GM12878 (cell line): ENCODE results near the gene ITIH5. TPM values are rescaled to one million over a fixed set of nuclear protein-coding genes. Genes with fewer than 3 reads are reported as not detected.

ENCODE experiments used
- ATAC-seq: fragments of 200-7000 bp; cut with Tn5 transposase; 3 replicates; pipeline ENCODE4 v1.9.1; 2020; ENCODE audit warnings: mild to moderate bottlenecking, moderate library complexity
- BruUV-seq: library from RNA; stranded (reverse); fragments of 400-500 nt; replicated peaks from 2 replicates; lab custom pipeline; 2021; lab: Mats Ljungman, UMichigan
- CTCF ChIA-PET: fragments of 300-600 bp; sonication (Branson Sonifier 250); formaldehyde crosslinking; extraction: SDS; loops from one replicate; lab custom pipeline; 2021; ENCODE audit warnings: inconsistent platforms; lab: Yijun Ruan, JAX
- POLR2A ChIA-PET: fragments of 350-600 bp; formaldehyde crosslinking; extraction: SDS; loops from one replicate; lab custom pipeline; 2021; ENCODE audit warnings: inconsistent platforms; lab: Charles Lee
- RAD21 ChIA-PET: fragments of 300-600 bp; sonication (Branson Sonifier 250); formaldehyde crosslinking; loops from one replicate; lab custom pipeline; 2023; ENCODE audit warnings: antibody characterized with exemption; ENCODE audit not compliant: unreplicated experiment; lab: Charles Lee
- SMC1A ChIA-PET: fragments of 300-600 bp; sonication (Branson Sonifier 250); formaldehyde crosslinking; loops from one replicate; lab custom pipeline; 2023; ENCODE audit not compliant: unreplicated experiment, uncharacterized antibody; lab: Charles Lee
- DNase-seq: peaks from one replicate; pipeline ENCODE4 v3.0.0-alpha.2; 2011; ENCODE audit warnings: low read depth, low spot score
- FAIRE-seq: peaks from 3 replicates; lab custom pipeline; 2011; peaks lifted over from hg19 to GRCh38; lab: Jason Lieb, UNC
- H2AFZ ChIP-seq: 2 replicates; pipeline ENCODE4 v1.6.0; 2011; ENCODE audit warnings: low read depth, low read length, control low read depth; ENCODE audit not compliant: control insufficient read depth
- H3K27ac ChIP-seq: 2 replicates; pipeline ENCODE4 v1.5.1; 2011; ENCODE audit warnings: control low read depth; ENCODE audit not compliant: control insufficient read depth, insufficient read depth
- H3K27me3 ChIP-seq, 2 experiments: replicated peaks in 1 of 2; 2 replicates each; pipeline versions ENCODE4 v1.6.0 to v1.6.1; 2011; ENCODE audit warnings: low read length in 1 of 2; ENCODE audit not compliant: control insufficient read depth in 2 of 2, insufficient read depth in 2 of 2
- H3K36me3 ChIP-seq, 2 experiments: 2 replicates each; pipeline ENCODE4 v1.5.1; 2011; ENCODE audit warnings: low read length in 1 of 2; ENCODE audit not compliant: control insufficient read depth in 2 of 2, insufficient read depth in 2 of 2
- H3K4me1 ChIP-seq: 2 replicates; pipeline ENCODE4 v1.6.1; 2011; ENCODE audit warnings: mild to moderate bottlenecking, low read length, moderate library complexity, mixed read lengths; ENCODE audit not compliant: control insufficient read depth, insufficient read depth
- H3K4me2 ChIP-seq: 2 replicates; pipeline ENCODE4 v1.6.0; 2011; ENCODE audit warnings: control low read depth; ENCODE audit not compliant: control insufficient read depth, insufficient read depth
- H3K4me3 ChIP-seq: fragments of 200-600 bp; sonication (generic); 2 replicates; pipeline ENCODE4 v1.5.1; 2016
- H3K79me2 ChIP-seq: 2 replicates; pipeline ENCODE4 v1.6.0; 2011; ENCODE audit warnings: low read length; ENCODE audit not compliant: control insufficient read depth, insufficient read depth
- H3K9ac ChIP-seq: 2 replicates; pipeline ENCODE4 v1.8.0; 2011; ENCODE audit warnings: low read length, control low read depth, mixed read lengths; ENCODE audit not compliant: control insufficient read depth, insufficient read depth
- H3K9me3 ChIP-seq: replicated peaks from 3 replicates; pipeline ENCODE4 v1.5.1; 2011; ENCODE audit warnings: mild to moderate bottlenecking, low read length; ENCODE audit not compliant: control insufficient read depth, insufficient read depth
- H4K20me1 ChIP-seq: 2 replicates; pipeline ENCODE4 v1.6.0; 2011; ENCODE audit not compliant: control insufficient read depth, insufficient read depth
- BHLHE40 ChIP-seq, 2 experiments: fragments of 450-650 bp in 1 of 2; IDR thresholded peaks; 2 replicates each; pipeline ENCODE4 v1.6.1; 2011 to 2017; ENCODE audit warnings: low read depth in 2 of 2, borderline replicate concordance in 1 of 2, improper control_type of control experiment in 1 of 2, low read length in 1 of 2, mild to moderate bottlenecking in 1 of 2
- E4F1 ChIP-seq: fragments of 450-650 bp; IDR thresholded peaks from 2 replicates; pipeline ENCODE4 v1.6.1; 2018; ENCODE audit warnings: borderline replicate concordance, mild to moderate bottlenecking; ENCODE audit not compliant: partially characterized antibody
- FOS ChIP-seq: IDR thresholded peaks from 3 replicates; pipeline ENCODE4 v1.6.1; 2011; ENCODE audit warnings: borderline replicate concordance; ENCODE audit not compliant: insufficient read length; ENCODE audit errors: extremely low read depth
- IRF5 ChIP-seq: fragments of 450-650 bp; IDR thresholded peaks from 2 replicates; pipeline ENCODE4 v1.6.1; 2017; ENCODE audit warnings: borderline replicate concordance
- JUNB ChIP-seq: IDR thresholded peaks from 2 replicates; pipeline ENCODE4 v1.6.1; 2016; ENCODE audit warnings: antibody characterized with exemption, mild to moderate bottlenecking
- KDM1A ChIP-seq: fragments of 200-600 bp; sonication (generic); IDR thresholded peaks from 2 replicates; pipeline ENCODE4 v1.6.1; 2016; ENCODE audit warnings: borderline replicate concordance
- NBN ChIP-seq: fragments of 450-650 bp; IDR thresholded peaks from 2 replicates; pipeline ENCODE4 v1.6.1; 2016
- RUNX3 ChIP-seq: IDR thresholded peaks from 2 replicates; pipeline ENCODE4 v1.6.1; 2012; ENCODE audit warnings: low read length, inconsistent platforms
- TCF3 ChIP-seq: IDR thresholded peaks from 2 replicates; pipeline ENCODE4 v1.6.1; 2012; ENCODE audit warnings: low read depth, mild to moderate bottlenecking, low read length, borderline replicate concordance; ENCODE audit not compliant: insufficient read depth
- ZBTB33 ChIP-seq: fragments of 450-650 bp; IDR thresholded peaks from 2 replicates; pipeline ENCODE4 v1.6.1; 2017; ENCODE audit warnings: mild to moderate bottlenecking
- ZNF207 ChIP-seq: fragments of 450-650 bp; IDR thresholded peaks from 2 replicates; pipeline ENCODE4 v1.6.1; 2014; ENCODE audit warnings: antibody characterized with exemption, mild to moderate bottlenecking, borderline replicate concordance
- WGBS: methylation state at CpG from one replicate; pipeline ENCODE4 v1.1.6; 2016; ENCODE audit warnings: low lambda C conversion rate; ENCODE audit not compliant: insufficient replicate concordance, insufficient coverage; ENCODE audit errors: missing lambda C conversion rate; 5-methylcytosine and 5-hydroxymethylcytosine counted together
- in situ Hi-C: fragments of 300-500 bp; cut with MboI; formaldehyde crosslinking; loops from 9 replicates; pipeline ENCODE4 v1.14.3; 2018; ENCODE audit warnings: mixed read lengths
- intact Hi-C: fragments of 100-400 bp; cut with micrococcal nuclease; formaldehyde crosslinking; loops from one replicate; pipeline ENCODE4 v1.14.2; 2022; ENCODE audit not compliant: unreplicated experiment
- polyA plus RNA-seq, 11 experiments: library from polyadenylated mRNA; depleted of rRNA in 4 of 11; unstranded in 6 of 11; stranded (reverse) in 5 of 11; fragments of >200 nt; fragmentation: Nextera tagmentation in 4 of 11; fragmentation: Illumina TruSeq in 1 of 11; extraction: Ambion mirVana in 4 of 11; extraction: Trizol in 1 of 11; gene quantifications; 1 replicate in 1 of 11; 2 replicates in 10 of 11; pipeline versions ENCODE4 v1.2.1 to v1.2.3, GENCODE V29; 2011 to 2016; ENCODE audit warnings: inconsistent platforms in 2 of 11, missing spikeins in 2 of 11, low read depth in 1 of 11
- total RNA-seq, 4 experiments: library from RNA; depleted of rRNA in 3 of 4; stranded (reverse); fragments of >200 nt in 3 of 4; fragmentation: Illumina TruSeq in 1 of 4; extraction: Trizol in 1 of 4; gene quantifications; 2 replicates each; pipeline versions ENCODE4 v1.2.1 to v1.2.3, GENCODE V29; 2013 to 2021

Gene ITIH5
- total and polyA plus RNA-seq, 10 of the 15 experiments (the other 5 are each of a cell fraction or from before 2014, with no cell fraction given): 0.14 to 0.43 (median 0.21) TPM; not detected in 7

DNA sequence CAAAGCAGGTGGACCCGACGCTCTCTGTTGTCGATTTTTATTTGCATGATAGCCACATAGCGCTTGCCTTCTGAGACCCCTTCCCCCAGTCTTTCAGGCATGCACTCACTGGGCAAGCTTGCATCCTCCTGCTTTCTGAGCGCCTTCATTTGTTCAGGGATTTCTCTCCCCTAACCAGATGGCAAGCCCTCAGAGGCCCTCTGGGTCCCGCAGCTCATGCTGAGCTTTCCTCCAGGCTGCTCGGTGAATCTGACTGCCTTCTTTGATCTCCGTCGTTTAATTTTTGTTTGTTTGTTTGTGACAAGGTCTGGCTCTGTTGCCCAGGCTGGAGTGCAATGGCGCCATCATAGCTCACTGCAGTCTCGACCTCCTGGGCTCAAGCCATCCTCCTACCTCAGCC, 58.8 kb downstream of the ITIH5 start:
- Histone ChIP-seq H3K36me3 (no peaks in the 10 kb centered on the region), H2AFZ (no peak overlapping the region), H3K4me2 (no peak overlapping the region), H3K27me3 (no peaks in the 10 kb centered on the region), H3K9ac (no peak overlapping the region), H3K27ac (no peak overlapping the region), H3K9me3 (no peaks in the 10 kb centered on the region), H3K79me2 (no peaks in the 10 kb centered on the region), H3K4me3 (no peak overlapping the region), H4K20me1 (no peaks in the 10 kb centered on the region), H3K4me1 (no peaks in the 10 kb centered on the region)
- WGBS: 56% methylated on average over 11 of the region's 11 CpGs
- no TSS peak for BruUV-seq
- FAIRE-seq: no peak
- ChIA-PET CTCF (no interaction called here), POLR2A (no interaction called here), RAD21 (no interaction called here), SMC1A (no interaction called here)
- no peak for DNase-seq
- no peak for TF ChIP-seq E4F1
- intact Hi-C loops (no loop called here), in situ Hi-C loops (no loop called here)
- ATAC-seq: no peak

DNA sequence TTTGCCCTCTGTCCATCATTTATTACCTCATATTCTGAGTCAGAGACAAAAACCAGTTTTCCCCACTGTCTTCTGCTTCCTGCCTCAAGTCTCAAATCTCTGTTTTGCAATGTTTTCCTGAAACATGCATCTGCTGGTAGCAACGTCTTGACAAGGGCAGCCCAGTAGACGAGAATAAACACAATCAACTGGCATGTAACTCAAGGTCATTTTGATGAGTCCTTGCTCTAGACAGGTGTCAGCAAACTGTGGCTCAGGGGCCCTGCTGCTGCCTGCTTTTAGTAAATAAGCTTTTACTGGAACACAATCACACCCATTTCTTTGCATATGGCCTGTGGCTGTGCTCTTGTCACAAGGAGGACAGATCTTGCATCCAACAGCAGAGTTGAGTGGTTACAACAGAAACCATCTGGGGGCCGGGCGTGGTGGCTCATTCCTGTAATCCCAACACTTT, 59.8 kb downstream of the ITIH5 start:
- RAD21 ChIA-PET: interaction anchor here (1.1 kb wide), 1 partner anchor 82 kb away, joined by 3 read pairs; no protein-coding TSS in a partner anchor
- SMC1A ChIA-PET: no interaction called here
- ATAC-seq (no peak), FAIRE-seq (no peak), DNase-seq (no peak)
- Histone ChIP-seq H3K36me3 (no peaks in the 10 kb centered on the region), H3K4me1 (no peaks in the 10 kb centered on the region), H3K27ac (no peak overlapping the region), H3K9ac (no peak overlapping the region), H4K20me1 (no peaks in the 10 kb centered on the region), H3K27me3 (no peaks in the 10 kb centered on the region), H3K4me3 (no peak overlapping the region), H3K79me2 (no peaks in the 10 kb centered on the region), H3K9me3 (no peaks in the 10 kb centered on the region), H2AFZ (no peak overlapping the region), H3K4me2 (no peak overlapping the region)
- intact Hi-C loops (no loop called here), in situ Hi-C loops (no loop called here)
- 9% methylated on average over 4 of the region's 4 CpGs for WGBS
- BruUV-seq: no TSS peak
- CTCF ChIA-PET: no interaction called here
- POLR2A ChIA-PET: interaction anchor here (0.5 kb wide), 1 partner anchor 23 kb away, joined by 3 read pairs; no protein-coding TSS in a partner anchor
- TF ChIP-seq BHLHE40 (IDR thresholded peaks at IDR 0.05; ENCODE audit: borderline replicate concordance in 1 of 2, low read depth in 2 of 2, low read length in 1 of 2) (no peak), RUNX3 (no peak), JUNB (no peak), ZNF207 (no peak), ZBTB33 (no peak), TCF3 (no peak), FOS (no peak), KDM1A (no peak), NBN (no peak), IRF5 (no peak)
